Liver (tissue), 2 donors: Measurements from ENCODE around the gene TMC1.

Source experiments
- TAF1 ChIP-seq: conservative IDR thresholded peaks from 2 replicates; pipeline ENCODE4 v1.6.1; 2016; ENCODE audit warnings: antibody characterized with exemption, mild to moderate bottlenecking
- TF ChIP-seq, protein P1 (sequence below): IDR thresholded peaks from 2 replicates; pipeline ENCODE4 v1.6.1; 2016; ENCODE audit warnings: antibody characterized with exemption
- donor health status: healthy.

DNA sequence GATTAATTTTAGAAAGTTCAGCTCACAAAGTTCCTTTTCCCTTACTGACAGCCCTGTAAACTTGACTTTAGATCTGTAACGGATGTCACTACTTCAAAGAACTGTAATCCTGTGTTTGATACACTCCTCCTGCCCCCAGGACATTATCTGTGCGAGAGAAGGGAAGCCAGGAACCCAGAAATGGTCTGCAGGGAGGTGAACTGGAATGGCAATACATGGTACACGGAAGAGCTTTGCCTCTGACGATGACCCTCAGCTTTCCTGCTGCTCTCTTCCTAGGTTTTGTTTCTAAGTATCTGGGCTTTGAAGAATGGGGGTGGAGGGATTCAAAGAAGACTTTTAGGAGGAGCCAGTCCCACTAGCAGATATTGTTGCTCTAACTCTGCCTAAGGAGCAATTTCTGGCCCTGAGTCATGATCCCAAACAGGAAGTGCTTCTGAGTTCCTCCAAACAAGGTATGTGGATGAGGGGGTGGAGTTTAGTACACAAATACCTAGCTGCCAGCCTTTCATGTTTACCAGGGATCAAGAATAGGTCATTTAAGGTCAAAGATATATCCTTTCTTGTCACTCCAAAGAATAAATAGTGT, 43.4 kb upstream of the TMC1 start:
- TF ChIP-seq, protein P1, sequence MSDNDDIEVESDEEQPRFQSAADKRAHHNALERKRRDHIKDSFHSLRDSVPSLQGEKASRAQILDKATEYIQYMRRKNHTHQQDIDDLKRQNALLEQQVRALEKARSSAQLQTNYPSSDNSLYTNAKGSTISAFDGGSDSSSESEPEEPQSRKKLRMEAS, result no peak
- TF ChIP-seq TAF1, result no peak
